Activated CD8-positive, alpha-beta memory T cell treated with anti-CD3 and anti-CD28 coated beads for 36 hours (primary cell): ENCODE results near the gene EIF3I. TPM values are rescaled to one million over a fixed set of nuclear protein-coding genes. Genes with fewer than 3 reads are reported as not detected.

ENCODE experiments used
- CTCF ChIA-PET: fragments of 350-600 bp; sonication (Branson Sonifier 250); formaldehyde crosslinking; loops from one replicate; lab custom pipeline; 2021; ENCODE audit warnings: antibody characterized with exemption; lab: Charles Lee
- POLR2A ChIA-PET: fragments of 350-600 bp; sonication (Branson Sonifier 250); formaldehyde crosslinking; loops from one replicate; lab custom pipeline; 2021; ENCODE audit warnings: antibody characterized with exemption; lab: Charles Lee
- total RNA-seq, 2 experiments: library from RNA; stranded (reverse); gene quantifications; one replicate each; pipeline ENCODE4 v1.2.3, GENCODE V29; 2021

EIF3I gene
- total RNA-seq, 2 experiments from 2014 or later: 387 to 402 TPM

DNA sequence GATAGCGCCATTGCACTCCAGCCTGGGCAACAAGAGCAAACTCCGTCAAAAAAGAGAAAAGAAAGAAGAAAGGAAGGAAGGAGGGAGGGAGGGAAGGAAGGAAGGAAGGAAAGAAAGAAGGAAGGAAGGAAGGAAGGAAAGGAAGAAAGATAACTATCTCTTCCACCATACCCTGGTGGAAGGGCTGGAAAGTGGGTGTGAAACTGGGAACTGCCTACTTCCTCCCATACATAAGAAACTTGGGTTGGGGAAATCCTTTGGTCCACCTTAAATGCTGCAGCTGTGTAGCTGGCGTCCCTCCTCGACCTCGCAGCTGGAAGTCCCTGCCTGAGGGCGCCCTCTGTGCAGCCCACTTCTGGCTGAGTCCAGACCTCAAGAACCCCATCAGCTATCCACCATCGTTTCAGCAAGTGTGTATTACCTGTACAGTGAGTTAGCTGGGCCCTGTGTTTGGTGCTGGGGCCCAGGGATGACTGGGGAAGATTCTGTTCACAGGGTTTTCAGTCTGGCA is 20.2 kb downstream of the EIF3I start:
- CTCF ChIA-PET: interaction anchor here (0.6 kb wide), 2 partner anchors 128 to 228 kb away, joined by 3 to 4 read pairs; no protein-coding TSS in a partner anchor
- POLR2A ChIA-PET: interaction anchor here (0.5 kb wide), 1 partner anchor 78 kb away, joined by 3 read pairs; no protein-coding TSS in a partner anchor

DNA sequence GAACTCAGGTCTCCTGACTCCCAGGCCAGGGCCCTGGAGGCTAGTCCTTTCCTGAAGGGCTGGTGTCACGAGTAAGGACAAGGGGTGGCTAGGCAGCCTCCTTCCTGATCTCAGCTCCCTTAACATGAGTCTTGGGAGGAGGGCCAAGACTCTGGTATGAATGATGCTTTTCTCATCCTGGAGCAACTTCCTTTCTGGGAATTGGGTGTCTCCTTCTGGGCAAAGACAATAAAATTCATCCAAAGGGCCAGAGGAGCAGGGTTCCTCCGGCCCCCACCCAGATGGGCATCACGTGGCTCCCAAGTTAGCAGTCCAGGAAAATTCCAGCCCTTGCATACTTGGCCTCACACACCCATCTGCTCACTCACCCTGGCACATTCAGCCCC is 24.7 kb downstream of the EIF3I start, which contains the start of gene FAM167B:
FAM167B (plus strand) TSS at position 335 of the 386 bp plus-strand sequence. CDS start 200 bp downstream, outside the sequence.
- ChIA-PET CTCF (interaction anchor here (0.6 to 6.7 kb wide), 7 partner anchors 8 to 33 kb away, joined by 3 to 59 read pairs (median 7); partner anchors contain the start of genes EIF3I and TMEM234), POLR2A (no interaction called here)

DNA sequence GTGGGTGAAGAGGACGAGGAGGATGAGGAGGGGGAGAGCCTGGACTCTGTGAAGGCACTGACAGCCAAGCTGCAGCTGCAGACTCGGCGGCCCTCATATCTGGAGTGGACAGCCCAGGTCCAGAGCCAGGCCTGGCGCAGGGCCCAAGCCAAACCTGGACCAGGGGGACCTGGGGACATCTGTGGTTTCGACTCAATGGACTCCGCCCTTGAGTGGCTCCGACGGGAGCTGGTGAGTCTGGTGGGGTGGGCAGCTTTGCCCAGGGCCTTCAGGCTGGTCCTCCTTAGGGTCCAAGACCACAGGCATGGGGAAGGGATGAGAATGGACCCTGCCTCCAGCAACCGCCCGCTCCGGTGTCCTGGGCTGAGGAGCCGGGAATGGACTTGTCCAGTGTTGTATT is 25.2 kb downstream of the EIF3I start:
- ChIA-PET CTCF (interaction anchor here (1.0 to 6.7 kb wide), 12 partner anchors 9 to 139 kb away, joined by 3 to 59 read pairs (median 5); partner anchors contain the start of genes EIF3I and TMEM234), POLR2A (interaction anchor here (0.6 to 1.3 kb wide), 2 partner anchors 31 to 45 kb away, joined by 3 read pairs; partner anchors contain the start of gene HDAC1)

DNA sequence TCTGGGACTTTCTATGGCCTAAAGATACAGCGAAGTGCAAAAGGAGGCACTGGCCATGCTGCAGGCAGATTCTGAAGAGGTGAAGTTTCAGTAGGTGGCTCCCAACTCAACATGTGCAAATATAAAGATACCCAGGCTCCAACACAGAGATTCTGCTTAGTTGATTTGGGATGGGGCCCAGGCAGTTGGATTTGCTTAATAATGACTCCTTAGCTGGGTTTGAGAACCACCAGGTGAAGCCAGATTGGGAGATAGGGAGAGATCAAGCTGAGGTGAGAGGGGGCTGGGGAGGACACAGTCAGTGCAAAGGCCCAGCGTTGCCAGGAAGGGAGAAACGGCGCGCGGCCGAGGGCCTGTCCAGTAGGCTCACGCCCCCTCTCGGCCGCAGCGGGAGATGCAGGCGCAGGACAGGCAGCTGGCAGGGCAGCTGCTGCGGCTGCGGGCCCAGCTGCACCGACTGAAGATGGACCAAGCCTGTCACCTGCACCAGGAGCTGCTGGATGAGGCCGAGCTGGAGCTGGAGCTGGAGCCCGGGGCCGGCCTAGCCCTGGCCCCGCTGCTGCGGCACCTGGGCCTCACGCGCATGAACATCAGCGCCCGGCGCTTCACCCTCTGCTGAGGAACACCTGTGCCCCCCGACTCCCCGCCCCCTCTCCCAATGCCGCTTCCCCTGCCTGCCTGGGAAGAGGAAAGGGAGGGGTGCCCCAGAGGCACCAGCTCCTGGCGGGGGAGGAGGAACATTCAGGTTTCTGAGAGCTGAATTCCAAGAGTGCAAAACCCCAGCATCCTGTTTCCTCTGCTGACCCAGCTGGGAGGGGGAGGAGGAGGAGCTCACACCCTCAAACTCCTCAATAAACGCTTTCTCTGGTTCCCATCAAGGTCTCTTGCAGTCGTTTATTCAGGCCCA is 26.0 kb downstream of the EIF3I start:
- CTCF ChIA-PET: interaction anchor here (0.5 to 6.7 kb wide), 24 partner anchors 9 to 382 kb away, joined by 3 to 59 read pairs (median 4); partner anchors contain the start of genes CCDC28B, EIF3I, HDAC1 and TMEM234

DNA sequence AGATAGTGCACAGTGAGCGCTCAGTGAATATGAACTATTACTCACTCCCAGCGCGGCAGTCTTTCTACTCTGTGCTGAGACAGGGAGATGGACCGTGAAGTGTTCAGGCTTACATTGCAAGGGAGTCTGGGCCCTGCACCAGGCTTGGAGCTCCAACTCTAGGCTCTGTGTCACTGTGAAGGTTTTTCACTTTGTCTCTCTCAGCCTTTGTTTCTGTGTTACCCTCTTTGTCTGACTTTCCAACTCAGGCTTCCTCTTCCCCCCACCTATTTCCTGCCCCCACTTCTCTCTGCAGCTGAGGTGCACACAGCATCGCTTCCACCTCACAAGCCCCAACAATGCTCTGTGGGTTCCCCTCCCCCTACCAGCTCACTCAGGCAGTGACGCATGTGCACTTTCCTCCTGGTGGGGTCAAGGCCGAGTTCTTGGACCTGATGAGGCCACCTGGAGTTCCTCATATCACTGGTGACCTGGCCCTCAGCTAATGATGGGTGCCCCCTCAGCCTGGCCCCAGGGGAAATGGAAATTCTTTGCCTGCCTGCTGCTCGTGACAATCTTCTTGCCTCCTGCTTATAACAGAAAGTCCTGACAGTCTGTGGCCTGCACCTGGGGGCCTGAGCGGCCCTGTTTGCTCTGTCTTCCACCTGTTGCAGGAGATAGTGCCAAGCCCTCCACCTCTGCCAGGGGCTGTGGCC is 27.8 kb downstream of the EIF3I start:
- ChIA-PET POLR2A (interaction anchor here (0.5 to 4.2 kb wide), 8 partner anchors 9 to 377 kb away, joined by 3 to 20 read pairs (median 6); partner anchors contain the start of genes HDAC1, KPNA6 and MARCKSL1), CTCF (interaction anchor here (1.1 to 6.7 kb wide), 9 partner anchors 11 to 83 kb away, joined by 3 to 59 read pairs (median 6); no protein-coding TSS in a partner anchor)

More for the DNA sequence above, 26.0 kb downstream of the EIF3I start:
- POLR2A ChIA-PET: interaction anchor here (0.6 to 3.6 kb wide), 7 partner anchors 7 to 62 kb away, joined by 3 to 20 read pairs (median 3); partner anchors contain the start of gene HDAC1

DNA sequence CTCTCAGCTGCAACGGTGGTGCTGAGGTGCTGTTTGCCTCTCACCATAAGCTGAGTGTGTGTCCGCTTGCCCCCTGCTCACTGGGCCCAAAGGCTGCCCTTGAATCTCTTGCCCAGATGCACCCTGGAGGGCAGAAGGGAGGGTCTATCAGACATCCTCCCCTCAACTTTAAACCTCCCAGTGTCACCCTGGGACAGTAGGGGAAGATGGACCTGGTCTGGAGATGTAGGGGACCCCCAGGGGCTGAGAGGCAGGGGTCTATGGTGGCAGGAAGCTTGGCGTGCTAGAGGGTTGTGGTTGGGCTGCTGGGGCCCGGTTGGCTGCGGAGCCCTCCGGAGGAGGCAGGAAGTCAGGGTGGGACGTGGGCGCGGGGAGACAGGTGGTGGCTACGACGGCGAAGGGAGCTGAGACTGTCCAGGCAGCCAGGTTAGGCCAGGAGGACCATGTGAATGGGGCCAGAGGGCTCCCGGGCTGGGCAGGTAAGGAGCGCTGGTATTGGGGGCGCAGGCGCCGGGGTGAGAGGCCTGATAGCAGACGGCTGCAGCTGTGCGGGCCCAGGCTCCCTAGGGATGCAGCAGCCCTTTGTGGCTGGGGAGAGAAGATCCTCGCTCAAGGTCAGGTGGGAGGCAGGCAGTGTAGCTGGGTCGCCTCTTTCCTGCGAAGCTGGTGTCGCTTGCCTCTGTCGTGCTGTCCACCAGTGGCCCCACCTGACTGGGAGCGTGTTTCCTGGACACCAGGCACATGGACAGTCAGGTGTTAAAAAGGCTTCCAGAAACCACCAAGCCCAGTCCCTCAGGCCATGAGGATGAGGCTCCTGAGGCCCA is 28.9 kb downstream of the EIF3I start, which contains the start of gene LCK:
LCK (plus strand) TSS at position 373 of the 824 bp plus-strand sequence. CDS start 23,065 bp downstream, outside the sequence.
- ChIA-PET POLR2A (interaction anchor here (0.6 to 4.2 kb wide), 9 partner anchors 10 to 307 kb away, joined by 3 to 20 read pairs (median 5); partner anchors contain the start of genes HDAC1, KPNA6 and MARCKSL1), CTCF (interaction anchor here (1.5 to 6.7 kb wide), 4 partner anchors 12 to 82 kb away, joined by 4 to 59 read pairs (median 4); no protein-coding TSS in a partner anchor)

DNA sequence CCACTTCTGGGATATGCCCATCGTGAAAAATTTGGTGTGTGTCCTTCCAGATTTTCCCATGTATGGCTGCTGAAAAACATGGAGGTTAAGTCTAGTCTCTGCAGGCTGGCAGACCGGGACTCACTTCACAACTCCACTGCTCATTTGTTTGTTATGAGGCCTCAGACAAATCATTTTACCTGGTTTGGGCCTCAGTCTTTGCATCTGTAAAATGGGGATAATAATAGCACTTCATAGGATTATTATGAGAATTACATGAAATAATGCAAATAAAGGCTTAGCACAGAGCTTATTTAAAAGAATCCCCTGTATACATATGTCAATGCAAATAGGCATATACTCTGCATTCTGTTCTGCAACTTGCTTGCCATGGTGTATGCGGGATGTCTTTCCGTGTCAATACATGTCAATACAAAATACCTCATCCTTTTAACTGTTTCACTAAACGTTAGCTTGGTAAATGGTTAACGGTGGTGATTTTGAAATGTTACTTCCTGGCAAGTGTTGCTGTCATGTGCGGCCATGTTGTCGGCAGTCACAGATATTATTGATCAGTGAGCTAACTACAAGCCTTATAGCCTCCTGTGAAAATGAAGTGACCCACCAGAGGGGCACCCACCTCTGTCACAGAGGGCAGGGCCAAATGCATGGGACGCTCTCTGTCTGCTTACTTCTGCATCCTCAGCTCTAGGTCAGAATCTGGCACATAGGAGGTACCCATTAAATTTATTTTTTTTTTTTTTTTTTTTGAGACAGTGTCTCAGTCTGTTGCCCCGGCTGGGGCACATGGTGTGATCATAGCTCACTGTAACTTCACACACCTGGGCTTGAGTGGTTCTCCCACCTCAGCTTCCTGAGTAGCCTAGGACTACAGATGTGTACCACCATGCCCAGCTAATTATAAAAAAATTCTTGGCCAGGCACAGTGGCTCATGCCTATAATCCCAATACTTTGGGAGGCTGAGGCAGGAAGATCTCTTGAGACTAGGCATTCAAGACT is 33.2 kb downstream of the EIF3I start:
- ChIA-PET CTCF (interaction anchor here (1.0 to 2.1 kb wide), 2 partner anchors 10 to 15 kb away, joined by 4 to 7 read pairs; no protein-coding TSS in a partner anchor), POLR2A (interaction anchor here (0.6 to 0.9 kb wide), 4 partner anchors 11 to 48 kb away, joined by 3 to 7 read pairs (median 5); no protein-coding TSS in a partner anchor)

DNA sequence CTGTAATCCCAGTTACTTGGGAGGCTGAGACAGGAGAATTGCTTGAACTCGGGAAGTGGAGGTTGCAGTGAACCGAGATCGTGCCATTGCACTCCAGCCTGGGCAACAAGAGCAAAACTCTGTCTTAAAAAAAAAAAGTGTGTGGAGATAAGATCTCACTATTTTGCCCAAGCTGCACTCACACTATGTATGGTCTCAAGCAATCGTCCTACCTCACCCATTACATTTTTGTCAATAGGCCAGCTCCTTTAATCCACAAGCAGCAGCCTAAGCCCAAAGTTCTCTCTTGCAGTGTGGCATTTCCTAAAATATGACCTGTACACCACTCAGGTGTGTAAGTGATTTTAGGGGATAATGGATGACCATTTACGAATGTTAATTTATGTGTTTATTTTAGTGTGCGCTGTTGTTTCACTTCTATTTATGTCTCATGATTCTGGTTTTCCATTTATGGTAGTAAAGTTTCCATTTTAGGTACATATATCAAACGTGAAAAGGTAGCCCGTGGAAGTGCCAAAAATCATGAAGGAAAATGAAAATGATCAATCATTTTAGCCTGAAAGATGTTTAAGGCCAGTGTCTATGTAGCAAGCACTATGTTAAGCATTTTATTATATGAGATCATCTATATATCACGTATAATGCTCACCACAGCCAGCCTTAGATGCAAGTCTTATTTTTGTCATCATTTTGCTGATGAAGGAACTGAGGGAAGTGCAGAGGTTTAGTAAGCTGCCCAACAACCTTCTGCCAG is 34.4 kb downstream of the EIF3I start:
- CTCF ChIA-PET: interaction anchor here (1.4 to 2.1 kb wide), 4 partner anchors 8 to 16 kb away, joined by 3 to 7 read pairs (median 5); no protein-coding TSS in a partner anchor
- POLR2A ChIA-PET: interaction anchor here (0.6 to 1.0 kb wide), 3 partner anchors 35 to 442 kb away, joined by 4 read pairs; partner anchors contain the start of gene HDAC1

DNA sequence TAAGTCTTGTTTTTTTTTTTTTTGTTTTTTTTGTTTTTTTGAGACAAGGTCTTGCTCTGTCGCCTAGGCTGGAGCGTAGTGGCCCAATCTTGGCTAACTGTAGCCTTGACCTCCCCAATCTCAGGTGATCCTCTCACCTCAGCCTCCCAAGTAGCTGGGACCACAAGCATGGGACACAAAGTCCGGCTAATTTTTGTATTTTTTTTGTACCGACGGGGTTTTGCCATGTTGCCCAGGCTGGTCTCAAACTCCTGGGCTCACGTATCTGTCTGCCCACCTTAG is 35.0 kb downstream of the EIF3I start:
- POLR2A ChIA-PET: interaction anchor here (0.6 to 1.0 kb wide), 2 partner anchors 34 to 442 kb away, joined by 4 read pairs; partner anchors contain the start of gene HDAC1

DNA sequence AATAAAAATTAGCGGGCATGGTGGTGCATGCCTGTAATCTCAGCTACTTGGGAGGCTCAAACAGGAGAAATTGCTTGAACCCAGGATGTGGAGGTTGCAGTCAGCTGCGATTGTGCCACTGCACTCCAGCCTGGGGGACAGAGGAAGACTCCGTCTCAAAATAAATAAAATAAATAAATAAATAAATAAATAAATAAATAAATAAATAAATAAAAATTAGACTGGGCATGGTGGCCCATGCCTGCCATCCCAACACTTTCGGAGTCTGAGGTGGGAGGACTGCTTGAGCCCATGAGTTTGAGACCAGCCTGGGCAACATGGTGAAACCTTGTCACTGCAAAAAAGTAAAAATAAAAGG is 41.0 kb downstream of the EIF3I start:
- POLR2A ChIA-PET: interaction anchor here (0.6 to 1.2 kb wide), 2 partner anchors 9 to 14 kb away, joined by 3 to 6 read pairs; no protein-coding TSS in a partner anchor
- CTCF ChIA-PET: interaction anchor here (1.3 to 1.4 kb wide), 2 partner anchors 22 to 47 kb away, joined by 3 read pairs; no protein-coding TSS in a partner anchor

More for the DNA sequence above, 35.0 kb downstream of the EIF3I start:
- CTCF ChIA-PET: interaction anchor here (1.4 kb wide), 3 partner anchors 9 to 17 kb away, joined by 3 to 7 read pairs (median 3); no protein-coding TSS in a partner anchor

DNA sequence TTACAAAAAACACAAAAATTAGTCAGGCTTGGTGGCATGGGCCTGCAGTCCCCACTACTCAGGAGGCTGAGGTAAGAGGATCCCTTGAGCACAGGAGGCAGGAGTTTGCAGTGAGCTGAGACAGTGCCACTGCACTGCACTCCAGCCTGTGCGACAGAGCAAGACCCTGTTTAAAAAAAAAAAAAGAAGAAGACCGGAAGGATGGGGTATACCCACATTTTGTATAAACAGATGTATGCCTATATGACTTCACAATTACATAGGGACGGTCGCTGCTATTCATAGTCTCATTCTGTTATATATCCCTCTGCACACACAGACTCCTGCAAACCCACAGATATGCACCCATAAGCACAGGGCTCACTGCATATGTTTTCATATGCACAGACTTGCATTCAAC is 41.5 kb downstream of the EIF3I start:
- CTCF ChIA-PET: interaction anchor here (1.4 kb wide), 1 partner anchor 22 kb away, joined by 3 read pairs; no protein-coding TSS in a partner anchor
- POLR2A ChIA-PET: no interaction called here

DNA sequence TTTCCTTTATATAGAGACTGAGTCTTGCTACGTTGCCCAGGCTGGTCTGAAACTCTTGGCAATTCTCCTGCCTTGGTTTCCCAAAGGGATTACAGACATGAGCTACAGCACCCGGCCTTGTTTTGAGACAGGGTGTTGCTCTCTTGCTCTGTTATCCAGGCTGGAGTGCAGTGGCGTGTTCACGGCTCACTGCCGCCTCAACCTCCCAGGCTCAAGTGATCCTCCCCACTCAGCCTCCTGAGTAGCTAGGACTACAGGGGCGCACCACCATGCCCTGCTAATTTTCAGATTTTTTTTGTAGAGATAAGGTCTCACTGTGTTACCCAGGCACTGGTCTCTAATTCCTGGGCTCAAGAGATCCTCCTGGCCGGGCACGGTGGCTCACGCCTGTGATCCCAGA is 43.6 kb downstream of the EIF3I start:
- POLR2A ChIA-PET: interaction anchor here (0.7 to 0.8 kb wide), 2 partner anchors 10 to 15 kb away, joined by 3 to 5 read pairs; partner anchors contain the start of gene LCK
- CTCF ChIA-PET: interaction anchor here (0.7 to 2.1 kb wide), 7 partner anchors 8 to 477 kb away, joined by 3 to 5 read pairs (median 4); no protein-coding TSS in a partner anchor

DNA sequence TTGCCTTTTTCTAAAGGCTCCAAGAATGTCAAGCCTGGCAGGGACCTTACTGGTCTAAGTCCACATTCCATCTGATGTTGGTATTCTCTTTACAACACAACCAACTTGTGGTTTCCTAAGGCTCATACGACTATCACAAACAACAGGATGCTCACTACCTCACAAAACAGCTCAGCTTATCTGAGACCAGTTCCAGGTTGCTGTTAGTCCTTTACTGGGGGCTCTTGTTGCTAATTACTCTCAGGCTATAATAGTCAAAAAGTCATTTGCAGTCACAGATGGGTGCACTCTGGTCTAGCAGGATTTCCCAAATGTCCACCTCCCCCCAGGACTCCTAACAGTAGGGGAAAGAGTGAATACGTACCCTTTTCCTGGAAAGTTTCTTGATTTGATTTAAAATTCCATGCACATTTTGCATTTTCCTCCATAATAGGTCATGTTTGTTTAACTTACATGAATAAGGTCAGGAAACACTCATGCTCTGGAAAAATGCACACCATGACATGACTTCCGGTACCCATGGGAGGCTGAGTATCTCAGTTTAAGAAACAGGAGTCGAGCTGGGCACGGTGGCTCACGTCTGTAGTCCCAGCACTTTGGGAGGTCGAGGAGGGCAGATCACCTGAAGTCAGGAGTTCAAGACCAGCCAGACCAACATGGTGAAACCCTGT is 44.8 kb downstream of the EIF3I start:
- ChIA-PET CTCF (interaction anchor here (1.9 to 2.1 kb wide), 2 partner anchors 10 to 17 kb away, joined by 5 read pairs; no protein-coding TSS in a partner anchor), POLR2A (no interaction called here)

DNA sequence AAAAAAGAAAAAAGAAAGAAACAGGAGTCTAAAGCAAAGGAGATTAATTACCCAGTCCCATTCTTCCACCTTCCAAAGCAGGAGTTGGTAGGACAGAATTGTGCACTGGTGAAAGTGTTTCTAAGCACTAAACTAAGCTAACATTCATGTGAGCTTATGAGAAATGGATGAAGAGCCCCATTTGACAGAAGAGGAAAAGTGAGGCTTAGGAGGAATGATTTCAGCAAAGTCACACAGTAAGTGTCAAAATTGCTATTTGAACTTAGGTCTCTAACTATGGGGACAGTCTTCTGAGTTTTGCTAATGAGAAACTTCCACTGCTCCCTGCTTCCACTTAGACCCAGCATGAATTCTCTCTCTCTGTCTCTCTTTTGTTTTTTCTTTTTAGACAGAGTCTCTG is 47.5 kb downstream of the EIF3I start:
- POLR2A ChIA-PET: interaction anchor here (0.6 to 0.7 kb wide), 2 partner anchors 9 to 21 kb away, joined by 3 to 6 read pairs; no protein-coding TSS in a partner anchor

More for the DNA sequence above, 47.5 kb downstream of the EIF3I start:
- CTCF ChIA-PET: interaction anchor here (2.0 kb wide), 1 partner anchor 55 kb away, joined by 6 read pairs; no protein-coding TSS in a partner anchor
